DMS153 (cell line): ENCODE measurements around the gene SERPINA12.
"Not testable (repeated sequence)": the region's sequence is repeated elsewhere in the genome, so short reads cannot be mapped to it uniquely, and the experiment has no call there.

Experiments used
- DNase-seq: peaks from one replicate; lab custom pipeline; 2025; lab: John Stamatoyannopoulos, UW

The SERPINA12 gene

GRCh38 chr14:94486883-94487282 lies 22.4 kb downstream of the SERPINA12 start:
- no peak for DNase-seq

- peak; percentile 56 for DNase-seq
These were observed 23.1 kb downstream of the SERPINA12 start for GRCh38 chr14:94485944-94486841.

GRCh38 chr14:94484481-94484880 lies 24.8 kb downstream of the SERPINA12 start:
- DNase-seq: no peak

GRCh38 chr14:94483729-94484275 lies 25.5 kb downstream of the SERPINA12 start:
- no peak for DNase-seq

- DNase-seq: no peak
These were observed 26.2 kb downstream of the SERPINA12 start for GRCh38 chr14:94483071-94483451.

GRCh38 chr14:94482132-94483070 lies 26.9 kb downstream of the SERPINA12 start:
- not testable (repeated sequence) for DNase-seq

GRCh38 chr14:94481468-94482131 lies 27.7 kb downstream of the SERPINA12 start:
- DNase-seq: no peak

GRCh38 chr14:94480809-94481208 lies 28.5 kb downstream of the SERPINA12 start:
- DNase-seq: no peak

- DNase-seq: no peak
These were observed 30.8 kb downstream of the SERPINA12 start for GRCh38 chr14:94478420-94478819.

- DNase-seq: no peak
These were observed 33.2 kb downstream of the SERPINA12 start, which contains the start of gene SERPINA9 for GRCh38 chr14:94476023-94476422. Gene SERPINA9 (minus strand): TSS chr14:94476197. CDS start chr14:94469840, 6,357 bp downstream.

- no peak for DNase-seq
These were observed 34.7 kb downstream of the SERPINA12 start for GRCh38 chr14:94474581-94475031.

- DNase-seq: no peak
These were observed 35.4 kb downstream of the SERPINA12 start for GRCh38 chr14:94473666-94474410.

GRCh38 chr14:94472842-94473241 lies 36.4 kb downstream of the SERPINA12 start:
- DNase-seq: no peak

GRCh38 chr14:94471045-94471444 lies 38.2 kb downstream of the SERPINA12 start:
- no peak for DNase-seq

GRCh38 chr14:94470311-94470710 lies 39.0 kb downstream of the SERPINA12 start:
- no peak for DNase-seq

- no peak for DNase-seq
These were observed 40.0 kb downstream of the SERPINA12 start for GRCh38 chr14:94469261-94469660.

- no peak for DNase-seq
These were observed 41.3 kb downstream of the SERPINA12 start for GRCh38 chr14:94467728-94468520.

GRCh38 chr14:94466706-94467370 lies 42.4 kb downstream of the SERPINA12 start:
- no peak for DNase-seq

GRCh38 chr14:94465042-94465441 lies 44.2 kb downstream of the SERPINA12 start:
- no peak for DNase-seq
